HG03135 (cell line): Measurements from ENCODE around the gene HMGXB3.
A peak's percentile ranks its signal among the peaks of the same experiment; 100 is the strongest.
"Not testable (repeated sequence)": the region's sequence is repeated elsewhere in the genome, so short reads cannot be mapped to it uniquely, and the experiment has no call there.

Experiments used
- ATAC-seq: cut with Tn5 transposase; IDR thresholded peaks from one replicate; pipeline ENCODE4 v1.9.1; 2021; ENCODE audit warnings: mild to moderate bottlenecking, moderate library complexity; ENCODE audit not compliant: unreplicated experiment

The HMGXB3 gene

DNA sequence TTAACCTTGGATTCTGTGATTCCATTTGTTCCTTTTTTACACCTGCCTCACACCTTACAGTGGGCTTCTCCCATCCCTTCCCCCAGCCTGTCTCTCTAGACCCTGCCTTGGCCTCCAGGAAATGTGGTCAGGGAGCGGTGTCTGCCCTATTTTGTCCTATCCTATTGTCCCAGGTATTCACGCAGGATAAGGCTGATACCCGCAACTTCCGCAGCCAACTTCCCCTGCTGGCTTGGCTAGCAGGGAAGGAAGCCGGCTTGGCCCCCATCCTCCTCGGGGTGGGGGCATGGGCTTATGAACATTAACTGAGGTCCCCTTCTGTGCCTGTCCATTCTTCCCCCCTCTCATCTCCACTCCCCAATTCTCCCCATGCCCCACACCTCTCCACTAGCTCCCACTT lies 82.3 kb downstream of the HMGXB3 start:
- ATAC-seq = no peak

DNA sequence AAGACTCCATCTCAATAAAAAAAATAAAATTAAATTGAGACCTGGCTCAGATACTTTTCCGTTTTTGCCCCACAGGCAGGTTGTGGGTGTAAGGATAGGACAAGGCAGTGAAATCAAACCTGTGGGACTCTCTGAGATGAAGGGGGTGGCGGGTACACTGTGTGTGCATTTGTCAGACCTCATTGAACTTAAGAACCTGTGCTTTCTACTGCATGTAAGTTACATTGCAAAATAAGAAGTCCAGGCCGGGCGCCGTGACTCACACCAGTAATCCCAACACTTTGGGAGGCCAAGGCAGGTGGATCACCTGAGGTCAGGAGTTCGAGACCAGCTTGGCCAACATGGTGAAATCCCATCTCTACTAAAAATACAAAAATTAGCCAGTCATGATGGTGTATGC lies 84.2 kb downstream of the HMGXB3 start:
- not testable (repeated sequence) for ATAC-seq

DNA sequence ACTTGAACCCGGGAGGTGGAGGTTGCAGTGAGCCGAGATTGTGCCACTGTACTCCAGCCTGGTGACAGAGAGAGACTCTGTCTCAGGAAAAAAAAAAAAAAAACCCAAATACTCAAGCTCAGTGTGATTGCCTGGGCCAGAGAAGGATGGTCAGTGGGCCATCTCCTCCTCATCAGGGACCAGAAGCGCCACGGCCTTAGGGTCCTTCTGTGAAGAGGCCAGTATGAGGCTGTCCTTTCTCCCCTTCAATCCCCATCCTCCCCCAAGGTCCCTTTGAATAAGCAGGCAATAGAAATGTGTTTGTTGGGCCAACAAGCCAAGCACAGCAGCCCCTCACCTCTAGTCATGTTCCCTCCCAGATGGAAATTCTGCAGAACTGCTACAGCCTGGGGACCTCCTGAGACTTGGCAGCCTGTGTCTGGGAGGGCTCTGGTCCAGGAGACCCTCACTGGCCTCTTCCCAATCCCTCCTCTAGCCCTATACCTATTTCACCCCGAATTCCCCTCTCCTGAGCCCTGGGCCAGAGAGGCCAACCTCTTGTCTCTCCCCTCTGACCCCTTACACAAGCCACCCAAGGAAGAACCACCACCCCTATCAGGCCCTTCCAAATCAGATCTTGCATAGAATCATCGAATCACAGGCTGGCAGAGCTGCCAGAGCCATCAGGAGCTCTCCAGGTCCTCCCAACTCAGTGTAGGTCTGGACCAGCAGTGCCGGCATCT lies 84.8 kb downstream of the HMGXB3 start:
- no peak for ATAC-seq

DNA sequence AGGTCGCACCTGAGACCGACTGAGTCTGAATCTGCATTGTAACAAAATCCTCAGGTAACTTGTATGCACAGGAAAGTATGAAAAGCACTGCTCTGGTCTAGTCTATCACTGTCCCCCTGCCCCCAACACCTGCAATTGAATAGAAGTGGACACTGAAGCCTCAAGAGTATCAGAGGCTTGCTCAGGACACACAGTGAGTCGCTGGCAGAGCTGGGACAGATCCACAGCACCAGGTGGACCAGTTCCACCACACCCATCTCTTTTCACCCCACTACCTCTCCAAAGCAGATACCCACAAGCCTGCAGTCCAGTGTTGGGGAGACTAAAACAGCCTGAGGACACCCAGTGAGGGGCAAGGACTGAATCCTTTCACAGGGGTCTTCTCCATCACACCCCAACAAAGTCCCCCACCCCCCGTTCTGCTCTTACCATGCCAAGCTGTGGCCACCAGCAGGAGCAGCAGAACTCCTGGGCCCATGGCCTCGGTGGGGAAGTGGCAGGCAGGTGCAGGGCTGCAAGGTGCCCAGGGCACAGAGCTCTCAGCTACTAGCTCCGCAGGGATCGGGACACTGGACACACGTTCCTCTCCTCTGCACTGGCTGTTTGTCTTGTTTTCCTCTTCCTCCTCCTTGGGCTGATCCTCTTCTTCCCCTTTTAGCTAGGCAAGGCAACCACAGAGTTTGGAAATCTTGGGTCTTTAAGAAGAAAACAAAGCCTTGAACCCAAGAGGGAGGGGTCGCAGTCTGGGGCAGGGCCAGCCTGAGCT lies 85.6 kb downstream of the HMGXB3 start, which contains the start of gene CSF1R:
TSS of gene CSF1R (minus strand) at position 605 of the 766 bp plus-strand sequence. CDS start at position 478, 127 bp downstream.
- ATAC-seq = no peak

DNA sequence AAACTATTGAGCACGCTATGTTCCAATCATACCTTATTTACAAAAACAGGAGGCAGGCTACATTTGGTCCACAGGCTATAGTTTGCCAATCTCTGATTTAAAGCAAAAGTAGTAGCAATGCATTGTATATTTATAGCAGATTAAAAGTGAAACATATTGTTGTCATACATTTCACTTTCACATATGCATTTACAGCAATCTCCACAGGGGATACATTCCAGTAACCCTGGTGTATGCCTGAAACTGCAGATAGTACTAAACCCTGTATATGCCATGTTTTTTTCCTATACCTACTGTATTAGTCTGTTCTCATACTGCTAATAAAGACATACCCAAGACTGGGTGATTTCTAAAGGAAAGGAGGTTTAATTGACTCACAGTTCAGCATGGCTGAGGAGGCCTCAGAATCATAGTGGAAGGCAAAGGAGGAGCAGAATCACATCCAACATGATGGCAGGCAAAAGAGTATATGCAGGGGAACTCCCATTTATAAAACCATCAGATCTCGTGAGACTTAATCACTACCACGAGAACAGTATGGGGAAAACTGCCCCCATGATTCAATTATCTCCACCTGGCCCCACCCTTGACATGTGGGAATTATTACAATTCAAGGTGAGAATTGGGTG lies 91.7 kb downstream of the HMGXB3 start:
- peak; percentile 71 for ATAC-seq

DNA sequence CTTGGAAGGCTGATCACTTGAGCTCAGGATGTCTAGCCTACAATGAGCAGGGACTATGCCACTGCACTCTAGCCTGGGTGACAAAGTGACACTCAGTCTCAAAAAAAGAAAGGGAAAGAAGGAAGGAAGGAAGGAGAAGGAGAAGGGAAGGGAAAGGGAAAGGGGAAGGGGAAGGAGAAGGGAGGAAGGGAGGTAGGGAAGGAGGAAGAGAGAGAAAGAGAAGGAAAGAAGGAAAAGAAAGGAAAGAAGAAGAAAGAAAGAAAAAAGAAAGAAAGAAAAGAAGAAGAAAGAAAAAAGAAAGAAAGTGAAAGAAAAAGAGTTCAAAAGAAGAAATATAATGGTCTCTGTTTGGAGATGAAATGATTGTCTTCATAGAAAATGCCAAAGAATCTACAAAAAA lies 96.6 kb downstream of the HMGXB3 start:
- no peak for ATAC-seq

DNA sequence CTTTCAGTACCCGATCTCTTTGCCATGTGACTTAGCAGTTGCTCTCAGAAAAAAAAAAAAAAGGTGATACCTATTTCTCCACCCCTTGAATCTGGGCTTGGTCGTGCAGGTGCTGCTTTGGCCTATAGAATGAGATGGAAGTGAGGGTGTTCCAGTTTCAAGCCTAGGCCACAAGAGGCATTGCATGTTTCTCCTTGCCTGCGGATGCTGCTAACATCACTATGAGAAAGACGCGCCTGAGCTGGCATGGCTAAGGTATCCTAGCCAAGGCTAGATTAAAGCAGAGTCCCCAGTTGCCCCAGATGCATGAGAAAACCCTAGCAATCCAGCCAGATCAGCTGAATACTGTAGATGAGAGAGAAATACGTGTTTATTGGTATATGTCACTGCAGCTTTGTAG lies 100.5 kb downstream of the HMGXB3 start:
- no peak for ATAC-seq
